IMR-90 (cell line): ENCODE results near the gene NPIPA5.
"Not testable (repeated sequence)": the region's sequence is repeated elsewhere in the genome, so short reads cannot be mapped to it uniquely, and the experiment has no call there.

Experiments
- BHLHE40 ChIP-seq: fragments of 150-350 bp; IDR thresholded peaks from 2 replicates; pipeline ENCODE4 v1.6.1; 2016; ENCODE audit warnings: mild to moderate bottlenecking, low read depth, low read length
- CEBPB ChIP-seq: IDR thresholded peaks from 2 replicates; pipeline ENCODE4 v1.6.1; 2012; ENCODE audit warnings: low read depth, low read length, improper control_type of control experiment
- CHD1 ChIP-seq: IDR thresholded peaks from 2 replicates; pipeline ENCODE4 v1.6.1; 2012; ENCODE audit warnings: low read depth, low read length, improper control_type of control experiment
- FOS ChIP-seq: fragments of 150-350 bp; IDR thresholded peaks from 2 replicates; pipeline ENCODE4 v1.6.1; 2016; ENCODE audit warnings: low read depth, low read length
- MAFK ChIP-seq: IDR thresholded peaks from 2 replicates; pipeline ENCODE4 v1.6.1; 2012; ENCODE audit warnings: low read depth, low read length, improper control_type of control experiment
- MAZ ChIP-seq: IDR thresholded peaks from 2 replicates; pipeline ENCODE4 v1.6.1; 2012; ENCODE audit warnings: low read depth, mild to moderate bottlenecking, low read length, improper control_type of control experiment, moderate library complexity, borderline replicate concordance
- MXI1 ChIP-seq: IDR thresholded peaks from 2 replicates; pipeline ENCODE4 v1.6.1; 2012; ENCODE audit warnings: low read depth, mild to moderate bottlenecking, low read length, moderate library complexity, borderline replicate concordance
- POLR2A ChIP-seq: IDR thresholded peaks from 2 replicates; pipeline ENCODE4 v1.6.1; 2012; ENCODE audit warnings: mild to moderate bottlenecking, low read depth, low read length
- RAD21 ChIP-seq: IDR thresholded peaks from 2 replicates; pipeline ENCODE4 v1.6.1; 2012; ENCODE audit warnings: low read length, improper control_type of control experiment
- RCOR1 ChIP-seq: IDR thresholded peaks from 2 replicates; pipeline ENCODE4 v1.6.1; 2012; ENCODE audit warnings: mild to moderate bottlenecking, low read length, improper control_type of control experiment; ENCODE audit not compliant: insufficient replicate concordance
- RFX5 ChIP-seq: IDR thresholded peaks from 2 replicates; pipeline ENCODE4 v1.8.0; 2012; ENCODE audit warnings: low read depth, mild to moderate bottlenecking, low read length, moderate library complexity
- SMC3 ChIP-seq: fragments of 150-350 bp; IDR thresholded peaks from 2 replicates; pipeline ENCODE4 v1.6.1; 2016; ENCODE audit warnings: low read depth, mild to moderate bottlenecking, antibody characterized with exemption, low read length, moderate library complexity
- TF ChIP-seq, protein P1 (sequence below): conservative IDR thresholded peaks from 2 replicates; pipeline ENCODE4 v1.5.1; 2012; ENCODE audit warnings: mild to moderate bottlenecking, low read depth, low read length, improper control_type of control experiment
- TF ChIP-seq, protein P2 (sequence below): fragments of 150-350 bp; IDR thresholded peaks from 2 replicates; pipeline ENCODE4 v1.6.1; 2016; ENCODE audit warnings: low read depth, mild to moderate bottlenecking, low read length, moderate library complexity, borderline replicate concordance

DNA sequence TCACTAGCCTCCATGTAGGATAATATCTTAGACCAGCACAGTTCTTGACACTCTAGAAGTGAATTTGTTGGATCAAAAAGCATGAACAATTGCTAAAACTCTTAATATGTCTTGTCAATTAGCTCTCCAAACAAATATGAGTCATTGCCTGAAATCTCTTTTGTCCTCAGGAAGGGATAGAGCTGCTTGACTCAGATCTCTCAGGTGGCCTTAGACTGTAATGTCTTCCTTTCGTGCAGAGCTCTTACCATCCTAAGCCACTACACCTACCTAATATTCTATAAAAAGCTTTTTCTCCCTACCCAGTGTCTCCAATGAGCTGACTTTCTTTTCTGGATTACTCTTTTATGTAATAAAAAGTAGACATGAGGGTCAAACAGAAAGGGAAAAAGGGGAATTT lies 63.5 kb downstream of the NPIPA5 start:
- not testable (repeated sequence) for TF ChIP-seq SMC3, POLR2A, RAD21, CHD1, MXI1, FOS, CEBPB, MAZ, MAFK, RCOR1, RFX5, BHLHE40
- TF ChIP-seq, protein P1, sequence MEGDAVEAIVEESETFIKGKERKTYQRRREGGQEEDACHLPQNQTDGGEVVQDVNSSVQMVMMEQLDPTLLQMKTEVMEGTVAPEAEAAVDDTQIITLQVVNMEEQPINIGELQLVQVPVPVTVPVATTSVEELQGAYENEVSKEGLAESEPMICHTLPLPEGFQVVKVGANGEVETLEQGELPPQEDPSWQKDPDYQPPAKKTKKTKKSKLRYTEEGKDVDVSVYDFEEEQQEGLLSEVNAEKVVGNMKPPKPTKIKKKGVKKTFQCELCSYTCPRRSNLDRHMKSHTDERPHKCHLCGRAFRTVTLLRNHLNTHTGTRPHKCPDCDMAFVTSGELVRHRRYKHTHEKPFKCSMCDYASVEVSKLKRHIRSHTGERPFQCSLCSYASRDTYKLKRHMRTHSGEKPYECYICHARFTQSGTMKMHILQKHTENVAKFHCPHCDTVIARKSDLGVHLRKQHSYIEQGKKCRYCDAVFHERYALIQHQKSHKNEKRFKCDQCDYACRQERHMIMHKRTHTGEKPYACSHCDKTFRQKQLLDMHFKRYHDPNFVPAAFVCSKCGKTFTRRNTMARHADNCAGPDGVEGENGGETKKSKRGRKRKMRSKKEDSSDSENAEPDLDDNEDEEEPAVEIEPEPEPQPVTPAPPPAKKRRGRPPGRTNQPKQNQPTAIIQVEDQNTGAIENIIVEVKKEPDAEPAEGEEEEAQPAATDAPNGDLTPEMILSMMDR, result not testable (repeated sequence)
- TF ChIP-seq, protein P2, sequence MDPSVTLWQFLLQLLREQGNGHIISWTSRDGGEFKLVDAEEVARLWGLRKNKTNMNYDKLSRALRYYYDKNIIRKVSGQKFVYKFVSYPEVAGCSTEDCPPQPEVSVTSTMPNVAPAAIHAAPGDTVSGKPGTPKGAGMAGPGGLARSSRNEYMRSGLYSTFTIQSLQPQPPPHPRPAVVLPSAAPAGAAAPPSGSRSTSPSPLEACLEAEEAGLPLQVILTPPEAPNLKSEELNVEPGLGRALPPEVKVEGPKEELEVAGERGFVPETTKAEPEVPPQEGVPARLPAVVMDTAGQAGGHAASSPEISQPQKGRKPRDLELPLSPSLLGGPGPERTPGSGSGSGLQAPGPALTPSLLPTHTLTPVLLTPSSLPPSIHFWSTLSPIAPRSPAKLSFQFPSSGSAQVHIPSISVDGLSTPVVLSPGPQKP, result not testable (repeated sequence)
